MM.1S (cell line): Measurements from ENCODE around the gene CHGA.

Source experiments
- DNase-seq: peaks from one replicate; pipeline ENCODE4 v3.0.0-alpha.2; 2015
- H2AFZ ChIP-seq: fragments of 300-600 bp; sonication (generic); 2 replicates; pipeline ENCODE4 v1.6.0; 2016; ENCODE audit warnings: antibody characterized with exemption, low read length
- H3F3A ChIP-seq: fragments of 300-600 bp; sonication (generic); 2 replicates; pipeline ENCODE4 v1.6.1; 2016; ENCODE audit warnings: mild to moderate bottlenecking, antibody characterized with exemption, low read length, moderate library complexity, mixed read lengths; ENCODE audit not compliant: insufficient read depth
- H3K27ac ChIP-seq: fragments of 300-600 bp; sonication (generic); 2 replicates; pipeline ENCODE4 v1.5.1; 2016; ENCODE audit warnings: mild to moderate bottlenecking, low read length
- H3K27me3 ChIP-seq: fragments of 300-600 bp; sonication (generic); replicated peaks from 2 replicates; pipeline ENCODE4 v1.6.0; 2016; ENCODE audit warnings: low read length; ENCODE audit not compliant: insufficient read depth
- H3K36me3 ChIP-seq: fragments of 300-600 bp; sonication (generic); replicated peaks from 2 replicates; pipeline ENCODE4 v1.6.1; 2016; ENCODE audit warnings: mild to moderate bottlenecking, low read length, mixed read lengths; ENCODE audit not compliant: insufficient read depth
- H3K4me1 ChIP-seq: fragments of 300-600 bp; sonication (generic); 2 replicates; pipeline ENCODE4 v1.6.1; 2016; ENCODE audit warnings: low read length, mixed read lengths
- H3K4me2 ChIP-seq: fragments of 300-600 bp; sonication (generic); 2 replicates; pipeline ENCODE4 v1.6.0; 2016; ENCODE audit warnings: low read depth, low read length
- H3K4me3 ChIP-seq: fragments of 300-600 bp; sonication (generic); 2 replicates; pipeline ENCODE4 v1.5.1; 2016; ENCODE audit warnings: low read length, mixed read lengths
- H3K79me2 ChIP-seq: fragments of 300-600 bp; sonication (generic); 2 replicates; pipeline ENCODE4 v1.6.1; 2016; ENCODE audit warnings: mixed run types, low read length, mixed read lengths
- H3K9ac ChIP-seq: fragments of 300-600 bp; sonication (generic); 2 replicates; pipeline ENCODE4 v1.6.1; 2016; ENCODE audit warnings: low read length, mixed read lengths
- H3K9me2 ChIP-seq: fragments of 300-600 bp; sonication (generic); replicated peaks from 2 replicates; pipeline ENCODE4 v1.6.1; 2016; ENCODE audit warnings: mild to moderate bottlenecking, low read length, mixed read lengths; ENCODE audit not compliant: insufficient read depth
- H3K9me3 ChIP-seq: fragments of 300-600 bp; sonication (generic); replicated peaks from 2 replicates; pipeline ENCODE4 v1.6.1; 2016; ENCODE audit warnings: mild to moderate bottlenecking, low read length, mixed read lengths; ENCODE audit not compliant: insufficient read depth
- H4K20me1 ChIP-seq: fragments of 300-600 bp; sonication (generic); 2 replicates; pipeline ENCODE4 v1.6.1; 2016; ENCODE audit warnings: mild to moderate bottlenecking, low read length, moderate library complexity, mixed read lengths; ENCODE audit not compliant: insufficient read depth
- CTCF ChIP-seq: fragments of 300-600 bp; sonication (generic); IDR thresholded peaks from 2 replicates; pipeline ENCODE4 v1.5.1; 2016; ENCODE audit warnings: antibody characterized with exemption, low read length, mixed read lengths
- EZH2 ChIP-seq: fragments of 300-600 bp; sonication (generic); optimal IDR thresholded peaks from 2 replicates; pipeline ENCODE3; 2017; ENCODE audit warnings: low read depth, mild to moderate bottlenecking, antibody characterized with exemption, low read length, mixed read lengths
- EZH2phosphoT487 ChIP-seq: fragments of 300-600 bp; sonication (generic); IDR thresholded peaks from 2 replicates; pipeline ENCODE4 v1.6.1; 2018; ENCODE audit warnings: antibody characterized with exemption, low read length

CHGA gene

GRCh38 chr14:92962031-92962830 is 39.3 kb downstream of the CHGA start:
- Histone ChIP-seq H3K9me2 (no peaks in the 10 kb centered on the region), H3K36me3 (no peaks in the 10 kb centered on the region), H3K4me2 (no peak overlapping the region), H4K20me1 (no peaks in the 10 kb centered on the region), H2AFZ (no peak overlapping the region), H3K9ac (no peak overlapping the region), H3K9me3 (no peaks in the 10 kb centered on the region), H3K4me3 (no peak overlapping the region), H3K27ac (no peak overlapping the region), H3F3A (no peaks in the 10 kb centered on the region), H3K4me1 (no peaks in the 10 kb centered on the region), H3K79me2 (no peaks in the 10 kb centered on the region), H3K27me3 (no peaks in the 10 kb centered on the region)
- no peak for DNase-seq
- no peak for TF ChIP-seq EZH2
- TF ChIP-seq CTCF = no peak
- no peak for TF ChIP-seq EZH2phosphoT487

- Histone ChIP-seq H2AFZ (no peak overlapping the region), H3K9me2 (no peaks in the 10 kb centered on the region), H3K27ac (no peak overlapping the region), H4K20me1 (no peaks in the 10 kb centered on the region), H3K79me2 (no peaks in the 10 kb centered on the region), H3F3A (no peaks in the 10 kb centered on the region), H3K4me2 (no peak overlapping the region), H3K4me3 (no peak overlapping the region), H3K36me3 (no peaks in the 10 kb centered on the region), H3K4me1 (no peaks in the 10 kb centered on the region), H3K27me3 (no peaks in the 10 kb centered on the region), H3K9ac (no peak overlapping the region), H3K9me3 (no peaks in the 10 kb centered on the region)
- TF ChIP-seq EZH2 = no peak
- TF ChIP-seq EZH2phosphoT487 = no peak
- no peak for TF ChIP-seq CTCF
- DNase-seq = no peak
These were observed 39.8 kb downstream of the CHGA start for GRCh38 chr14:92962831-92963095.

GRCh38 chr14:92963301-92964123 is 40.6 kb downstream of the CHGA start:
- TF ChIP-seq CTCF = no peak
- no peak for TF ChIP-seq EZH2phosphoT487
- no peak for TF ChIP-seq EZH2
- Histone ChIP-seq H3K4me3 (no peak overlapping the region), H3K79me2 (no peaks in the 10 kb centered on the region), H2AFZ (no peak overlapping the region), H3F3A (no peaks in the 10 kb centered on the region), H3K4me2 (no peak overlapping the region), H3K36me3 (no peaks in the 10 kb centered on the region), H4K20me1 (no peaks in the 10 kb centered on the region), H3K4me1 (no peaks in the 10 kb centered on the region), H3K27ac (no peak overlapping the region), H3K27me3 (no peaks in the 10 kb centered on the region), H3K9ac (no peak overlapping the region), H3K9me3 (no peaks in the 10 kb centered on the region), H3K9me2 (no peaks in the 10 kb centered on the region)
- no peak for DNase-seq
